Ovary (tissue), 9 donors: ENCODE results near the gene DHODH. TPM values are rescaled to one million over a fixed set of nuclear protein-coding genes. Genes with fewer than 3 reads are reported as not detected.

ENCODE experiments used
- DNase-seq, 5 donors: peaks; one replicate each; pipeline ENCODE4 v3.0.0-alpha.2; 2019 to 2020
- H3K27ac ChIP-seq, 2 donors: fragments of 200-600 bp; one replicate each; pipeline versions ENCODE4 v1.5.1 to v1.8.0; 2019 to 2022
- H3K27me3 ChIP-seq: fragments of 200-600 bp; one replicate; pipeline ENCODE4 v1.8.0; 2022
- H3K36me3 ChIP-seq: fragments of 200-600 bp; sonication (generic); one replicate; pipeline ENCODE4 v1.5.1; 2019
- H3K4me1 ChIP-seq: one replicate; pipeline ENCODE4 v1.8.1; 2013; ENCODE audit warnings: mild to moderate bottlenecking, moderate library complexity; ENCODE audit not compliant: insufficient read depth
- H3K4me3 ChIP-seq: fragments of 200-600 bp; sonication (generic); one replicate; pipeline ENCODE4 v1.5.1; 2017
- H3K9me3 ChIP-seq, 2 donors: fragments of 200-600 bp in 1 of 2; sonication (generic) in 1 of 2; one replicate each; pipeline versions ENCODE4 v1.5.1 to v1.8.1; 2013 to 2019; ENCODE audit warnings: mild to moderate bottlenecking in 1 of 2, moderate library complexity in 1 of 2
- EP300 ChIP-seq: sonication (generic); formaldehyde crosslinking; IDR thresholded peaks from one replicate; pipeline ENCODE4 v1.6.1; 2017; ENCODE audit warnings: antibody characterized with exemption
- POLR2A ChIP-seq: fragments of 450-650 bp; IDR thresholded peaks from one replicate; pipeline ENCODE4 v1.6.1; 2017; ENCODE audit warnings: antibody characterized with exemption, mild to moderate bottlenecking, moderate library complexity
- WGBS, 3 donors: extraction: QIAGEN DNeasy Blood & Tissue Kit in 1 of 3; methylation state at CpG; one replicate each; pipeline versions ENCODE4 v1.1.5 to v1.1.7; 2013 to 2017; 5-methylcytosine and 5-hydroxymethylcytosine counted together
- intact Hi-C, 4 donors: fragments of 100-400 bp; cut with DNase I; formaldehyde crosslinking; loops; one replicate each; pipeline versions ENCODE4 v1.11.0 to v1.15.1; 2022 to 2023
- polyA plus RNA-seq, 2 donors: library from polyadenylated mRNA; stranded (reverse); fragments of 200-250 nt in 1 of 2; fragments of 350-450 nt in 1 of 2; fragmentation: Illumina TruSeq in 1 of 2; extraction: RNeasy Lipid Tissue Mini Kit (QIAGEN cat#74804) in 1 of 2; gene quantifications; one replicate each; pipeline ENCODE4 v1.2.3, GENCODE V29; 2013 to 2014
- total RNA-seq, 7 donors: library from RNA; depleted of rRNA in 2 of 7; stranded (reverse); fragments of >200 nt in 2 of 7; fragmentation: NEBNext Ultra II Directional in 3 of 7; extraction: Animal tissue kit (Norgen Biotek cat#: 25700) in 3 of 7; gene quantifications; one replicate each; pipeline versions ENCODE4 v1.1.0 to v1.2.4, GENCODE V29; 2016 to 2023
- TF ChIP-seq, protein P1 (sequence below), 3 donors: fragments of 450-650 bp in 2 of 3; fragments of 200-600 bp in 1 of 3; IDR thresholded peaks; one replicate each; pipeline versions ENCODE4 v1.5.1 to v1.8.0; 2016 to 2022; ENCODE audit warnings: antibody characterized with exemption in 3 of 3, mild to moderate bottlenecking in 1 of 3
- donor health status: DM: no; HTN: no; CAD: no; lungs with moderate emphysema.
- donor health status: DM: no; HTN: no; CAD: no.
- donor health status: Bipolar disorder and iron deficiency.
- donor health status: DM: yes; HTN: yes; CAD: no.
- donor health status: DM: no; HTN: no; CAD: no.
- donor health status: DM: yes; HTN: yes; CAD: no.

Gene DHODH
- total and polyA plus RNA-seq, 9 donors = 3.2 to 13.0 (median 9.4) TPM

DNA sequence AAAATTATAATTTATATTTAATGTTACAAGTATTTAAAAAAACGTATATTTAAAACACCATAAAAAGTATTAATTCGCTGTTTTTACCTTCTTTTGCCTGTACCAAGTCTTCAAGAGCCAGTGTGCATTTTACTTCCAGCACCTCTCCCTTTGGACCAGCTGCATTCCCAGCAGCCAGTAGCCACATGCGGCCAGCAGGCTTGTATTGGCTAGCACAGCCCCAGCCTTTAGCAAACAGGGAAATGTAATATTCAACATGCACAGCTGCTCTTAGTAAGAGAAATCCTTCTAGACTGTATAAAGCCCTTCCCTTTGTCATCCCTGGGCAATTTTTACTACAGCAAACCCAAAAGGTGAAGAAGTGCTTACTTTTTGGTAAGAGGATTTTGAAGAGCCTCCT, 6.6 kb downstream of the DHODH start:
- Histone ChIP-seq H3K9me3 (no peaks in the 10 kb centered on the region), H3K27ac (no peak overlapping the region), H3K4me1 (peaks cover 8% of the 10 kb centered on the region), H3K27me3 (no peaks in the 10 kb centered on the region), H3K4me3 (no peak overlapping the region), H3K36me3 (no peaks in the 10 kb centered on the region)
- WGBS, 3 donors = 66 to 85% (median 76%) methylated on average over 3 of the region's 3 CpGs
- no peak for DNase-seq
- TF ChIP-seq POLR2A (no peak), EP300 (no peak)
- TF ChIP-seq, protein P1, sequence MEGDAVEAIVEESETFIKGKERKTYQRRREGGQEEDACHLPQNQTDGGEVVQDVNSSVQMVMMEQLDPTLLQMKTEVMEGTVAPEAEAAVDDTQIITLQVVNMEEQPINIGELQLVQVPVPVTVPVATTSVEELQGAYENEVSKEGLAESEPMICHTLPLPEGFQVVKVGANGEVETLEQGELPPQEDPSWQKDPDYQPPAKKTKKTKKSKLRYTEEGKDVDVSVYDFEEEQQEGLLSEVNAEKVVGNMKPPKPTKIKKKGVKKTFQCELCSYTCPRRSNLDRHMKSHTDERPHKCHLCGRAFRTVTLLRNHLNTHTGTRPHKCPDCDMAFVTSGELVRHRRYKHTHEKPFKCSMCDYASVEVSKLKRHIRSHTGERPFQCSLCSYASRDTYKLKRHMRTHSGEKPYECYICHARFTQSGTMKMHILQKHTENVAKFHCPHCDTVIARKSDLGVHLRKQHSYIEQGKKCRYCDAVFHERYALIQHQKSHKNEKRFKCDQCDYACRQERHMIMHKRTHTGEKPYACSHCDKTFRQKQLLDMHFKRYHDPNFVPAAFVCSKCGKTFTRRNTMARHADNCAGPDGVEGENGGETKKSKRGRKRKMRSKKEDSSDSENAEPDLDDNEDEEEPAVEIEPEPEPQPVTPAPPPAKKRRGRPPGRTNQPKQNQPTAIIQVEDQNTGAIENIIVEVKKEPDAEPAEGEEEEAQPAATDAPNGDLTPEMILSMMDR (IDR thresholded peaks at IDR 0.05) = no peak
- intact Hi-C loops = loop anchor here in 1 of 4 donors (10.0 kb wide), 1 partner anchor 80 kb away; the partner anchor contains the start of genes DHX38 and TXNL4B

DNA sequence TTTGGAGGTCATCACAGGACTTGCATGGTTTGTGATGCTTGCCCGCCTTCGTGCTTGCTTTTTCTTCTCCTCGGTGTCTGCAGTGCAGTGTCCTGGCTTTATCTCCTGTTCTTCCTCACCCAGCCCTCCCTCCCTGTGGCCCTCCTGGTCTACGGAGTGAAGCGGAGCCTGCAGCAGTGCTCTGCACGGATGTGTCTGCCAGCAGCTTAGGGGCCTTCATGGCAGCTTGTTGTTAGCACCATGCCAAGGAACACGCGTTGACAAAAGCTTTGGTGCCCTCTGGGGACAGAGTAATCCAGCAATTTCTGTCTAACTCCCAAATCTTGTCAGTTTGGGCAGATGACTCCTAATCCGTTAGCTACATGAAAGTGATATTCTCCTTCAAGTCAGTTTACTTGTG, 9.9 kb downstream of the DHODH start:
- peaks cover 3% of the 10 kb centered on the region for H3K4me1 ChIP-seq
- no peaks in the 10 kb centered on the region for H3K27me3 ChIP-seq
- DNase-seq = no peak
- H3K36me3 ChIP-seq = no peaks in the 10 kb centered on the region
- no peaks in the 10 kb centered on the region for H3K9me3 ChIP-seq
- 82 to 89% (median 85%) methylated on average over 9 of the region's 9 CpGs for WGBS, 3 donors
- H3K4me3 ChIP-seq = no peak overlapping the region
- intact Hi-C loops = loop anchor here in 1 of 4 donors (10.0 kb wide), 1 partner anchor 76 kb away; the partner anchor contains the start of genes DHX38 and TXNL4B
- TF ChIP-seq, protein P1 (IDR thresholded peaks at IDR 0.05) = no peak
- TF ChIP-seq EP300 (no peak), POLR2A (no peak)
- no peak overlapping the region for H3K27ac ChIP-seq

DNA sequence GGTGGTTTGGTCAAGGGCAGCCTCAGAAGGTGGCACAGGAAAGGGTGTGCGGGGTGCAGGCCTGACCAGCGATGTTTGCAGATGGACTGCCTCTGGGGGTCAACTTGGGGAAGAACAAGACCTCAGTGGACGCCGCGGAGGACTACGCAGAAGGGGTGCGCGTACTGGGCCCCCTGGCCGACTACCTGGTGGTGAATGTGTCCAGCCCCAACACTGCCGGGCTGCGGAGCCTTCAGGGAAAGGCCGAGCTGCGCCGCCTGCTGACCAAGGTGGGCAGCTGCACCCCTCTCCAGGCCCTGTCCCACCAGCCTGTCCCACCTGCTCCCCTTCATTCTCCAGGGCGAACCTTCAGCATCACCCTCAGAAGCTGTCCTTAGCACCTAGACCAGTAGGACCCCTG, 12.5 kb downstream of the DHODH start:
- H3K4me3 ChIP-seq = no peak overlapping the region
- intact Hi-C loops = no loop called here
- 81 to 86% (median 83%) methylated on average over 15 of the region's 15 CpGs for WGBS, 3 donors
- no peaks in the 10 kb centered on the region for H3K36me3 ChIP-seq
- no peaks in the 10 kb centered on the region for H3K9me3 ChIP-seq
- H3K27me3 ChIP-seq = no peaks in the 10 kb centered on the region
- no peak for DNase-seq
- no peaks in the 10 kb centered on the region for H3K4me1 ChIP-seq
- no peak overlapping the region for H3K27ac ChIP-seq
- TF ChIP-seq, protein P1 (IDR thresholded peaks at IDR 0.05) = no peak
- TF ChIP-seq POLR2A = no peak
- TF ChIP-seq EP300 = no peak

DNA sequence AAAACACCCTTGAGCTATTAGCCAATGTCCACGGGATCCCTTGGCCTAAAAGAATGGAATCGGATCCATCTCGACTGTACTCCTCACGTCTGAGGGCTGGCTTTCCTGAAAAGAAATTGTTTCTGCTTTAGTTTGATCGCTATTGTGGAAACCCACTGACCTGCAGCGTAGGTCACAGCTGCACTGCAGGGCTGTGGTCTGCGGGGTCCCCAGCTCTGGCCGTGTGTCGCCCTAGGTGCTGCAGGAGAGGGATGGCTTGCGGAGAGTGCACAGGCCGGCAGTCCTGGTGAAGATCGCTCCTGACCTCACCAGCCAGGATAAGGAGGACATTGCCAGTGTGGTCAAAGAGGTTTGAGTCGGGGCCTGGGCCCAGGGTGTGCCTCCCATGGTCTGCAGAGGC, 13.6 kb downstream of the DHODH start:
- intact Hi-C loops = no loop called here
- no peaks in the 10 kb centered on the region for H3K27me3 ChIP-seq
- 91 to 93% (median 91%) methylated on average over 13 of the region's 13 CpGs for whole genome bisulfite sequencing, 3 donors
- no peaks in the 10 kb centered on the region for H3K4me1 ChIP-seq
- TF ChIP-seq EP300 (no peak), POLR2A (no peak)
- no peak overlapping the region for H3K4me3 ChIP-seq
- DNase-seq = no peak
- no peaks in the 10 kb centered on the region for H3K9me3 ChIP-seq
- H3K27ac ChIP-seq = no peak overlapping the region
- no peaks in the 10 kb centered on the region for H3K36me3 ChIP-seq

DNA sequence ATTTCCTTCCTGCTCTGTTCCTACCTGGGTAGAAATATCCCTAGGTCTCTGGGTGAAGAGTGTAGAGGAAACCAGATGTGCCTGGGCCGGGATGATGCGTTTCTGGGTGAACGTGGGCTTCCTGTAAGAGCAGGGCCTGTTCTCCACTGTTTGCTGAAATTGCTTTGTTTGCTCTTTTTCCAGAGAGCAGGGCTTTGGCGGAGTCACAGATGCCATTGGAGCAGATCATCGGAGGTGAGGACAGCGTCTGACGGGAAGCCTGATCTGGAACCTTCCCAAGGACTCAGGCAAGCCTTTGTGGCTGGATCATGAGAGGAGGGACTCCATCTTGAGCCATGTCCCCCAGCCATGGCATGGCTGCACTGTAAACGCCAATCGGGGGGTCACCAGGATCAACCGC, 15.4 kb downstream of the DHODH start:
- DNase-seq = no peak
- Histone ChIP-seq H3K36me3 (no peaks in the 10 kb centered on the region), H3K4me3 (no peak overlapping the region), H3K4me1 (no peaks in the 10 kb centered on the region), H3K27ac (no peak overlapping the region), H3K27me3 (no peaks in the 10 kb centered on the region), H3K9me3 (no peaks in the 10 kb centered on the region)
- 87 to 94% (median 88%) methylated on average over 10 of the region's 10 CpGs for WGBS, 3 donors
- intact Hi-C loops = no loop called here
- TF ChIP-seq, protein P1 (IDR thresholded peaks at IDR 0.05) = no peak
- no peak for TF ChIP-seq POLR2A
- TF ChIP-seq EP300 = no peak
